Activated naive CD4-positive, alpha-beta T cell treated with anti-CD3 and anti-CD28 coated beads, Interleukin-2, amount 50 U/mL, for 72 hours (primary cell): ENCODE measurements around the gene ITGA6. TPM values are rescaled to one million over a fixed set of nuclear protein-coding genes. Genes with fewer than 3 reads are reported as not detected.
A peak's percentile ranks its signal among the peaks of the same experiment; 100 is the strongest.
"Not testable (repeated sequence)": the region's sequence is repeated elsewhere in the genome, so short reads cannot be mapped to it uniquely, and the experiment has no call there.

Source experiments
- ATAC-seq, 2 donors: fragments of 150-1000 bp; cut with Tn5 transposase; 2 replicates each; pipeline ENCODE4 v1.10.0; 2021; ENCODE audit warnings: mild to moderate bottlenecking in 2 of 2, moderate library complexity in 2 of 2
- DNase-seq, 2 donors: peaks; one replicate each; pipeline ENCODE4 v3.0.0; 2021 to 2022; ENCODE audit warnings: low spot score in 2 of 2
- H3K27ac Mint-ChIP-seq, 2 donors: one replicate each; pipeline ENCODE4 v1.8.0; 2022; ENCODE audit warnings: mild to moderate bottlenecking in 2 of 2, mixed read lengths in 2 of 2
- H3K36me3 Mint-ChIP-seq, 2 donors: one replicate each; pipeline ENCODE4 v1.8.0; 2022; ENCODE audit warnings: mixed read lengths in 2 of 2
- H3K9me3 Mint-ChIP-seq, 2 donors: one replicate each; pipeline ENCODE4 v1.8.0; 2022; ENCODE audit warnings: mixed read lengths in 2 of 2
- total RNA-seq, 2 donors: library from RNA; stranded (reverse); gene quantifications; one replicate each; pipeline ENCODE4 v1.2.3, GENCODE V29; 2022

The ITGA6 gene
- total RNA-seq, 2 donors from 2014 or later = 3.4 to 5.0 TPM

DNA sequence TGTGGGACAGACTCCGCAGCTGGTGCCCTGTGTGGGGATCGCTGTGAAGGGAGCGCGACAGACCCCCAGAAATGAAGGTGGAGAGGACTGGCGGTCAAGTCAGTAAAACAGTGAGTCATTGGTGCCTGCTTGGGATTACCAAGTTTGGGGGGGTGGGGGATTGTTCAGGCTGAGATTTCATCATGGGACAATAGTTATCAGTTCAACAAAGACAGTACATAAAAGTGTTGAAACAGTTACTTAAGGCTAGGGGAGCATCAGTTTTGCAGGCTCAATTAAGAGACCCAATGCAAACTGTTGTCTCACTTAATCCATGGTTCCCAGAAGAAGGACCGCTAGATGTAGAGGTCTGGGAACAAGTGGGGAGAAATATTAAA lies 86.1 kb downstream of the ITGA6 start:
- H3K9me3 Mint-ChIP-seq = peaks cover 17 to 47% of the 10 kb centered on the region in 2 donors
- peak overlapping the region in 1 of 2 donors; percentile 31 for H3K27ac Mint-ChIP-seq
- H3K36me3 Mint-ChIP-seq = peaks cover 31 to 53% of the 10 kb centered on the region in 2 donors
- DNase-seq (no peak), ATAC-seq (no peak)

DNA sequence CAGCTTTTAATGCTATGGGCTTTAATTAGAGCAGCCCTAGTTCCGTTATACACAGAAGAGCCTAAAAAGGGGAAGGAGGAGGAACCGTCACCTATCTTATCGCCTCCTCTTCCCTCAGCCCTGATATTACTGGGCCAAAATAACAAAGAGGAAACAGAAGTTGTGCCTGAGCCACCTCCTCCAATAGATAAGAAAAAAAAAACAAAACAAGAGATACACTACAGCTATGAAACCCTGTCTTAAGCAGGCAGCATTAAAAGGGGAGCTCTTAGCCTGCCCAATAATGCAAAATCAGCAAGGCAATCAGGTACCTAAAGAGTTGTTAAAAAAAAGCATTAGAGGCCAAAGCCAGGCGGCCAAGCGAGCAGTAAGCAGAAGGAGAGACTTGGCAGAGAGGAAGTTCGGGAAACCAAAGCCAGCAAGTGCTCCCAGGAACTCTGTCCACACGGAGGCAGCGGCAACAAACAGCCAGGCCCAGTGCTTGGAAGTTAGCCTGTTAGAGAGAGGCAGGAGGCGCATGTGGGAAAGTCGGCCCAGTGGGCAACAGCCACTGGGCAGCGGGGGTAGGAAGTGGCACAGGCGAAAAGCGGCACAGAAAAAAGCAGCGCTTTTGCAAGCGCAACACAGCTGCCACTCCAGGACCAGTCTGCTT lies 86.7 kb downstream of the ITGA6 start:
- peaks cover 33 to 53% of the 10 kb centered on the region in 2 donors for H3K36me3 Mint-ChIP-seq
- DNase-seq (no peak), ATAC-seq (no peak)
- H3K27ac Mint-ChIP-seq = peak overlapping the region in 1 of 2 donors; percentile 31
- peaks cover 17 to 48% of the 10 kb centered on the region in 2 donors for H3K9me3 Mint-ChIP-seq

DNA sequence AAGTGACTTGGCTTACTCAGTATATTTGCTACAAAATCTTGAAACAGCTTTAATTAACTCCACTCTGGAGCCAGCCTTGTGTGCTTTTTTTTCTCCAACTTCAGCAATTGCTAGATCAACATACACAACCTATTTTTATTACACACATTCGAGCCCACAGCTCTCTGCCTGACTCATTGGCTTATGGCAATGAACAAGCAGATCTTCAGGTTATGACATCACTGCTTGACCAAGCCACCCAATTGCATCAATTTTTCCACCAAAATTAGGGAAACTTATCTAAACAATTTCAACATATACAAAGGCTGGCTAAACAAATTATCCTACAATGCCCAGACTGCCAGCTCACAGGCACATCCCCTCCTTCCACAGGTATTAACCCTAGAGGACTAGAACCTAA lies 88.9 kb downstream of the ITGA6 start:
- ATAC-seq (no peak), DNase-seq (no peak)
- peaks cover 55 to 63% of the 10 kb centered on the region in 2 donors for H3K36me3 Mint-ChIP-seq
- H3K27ac Mint-ChIP-seq = no peak overlapping the region
- peaks cover 26 to 63% of the 10 kb centered on the region in 2 donors for H3K9me3 Mint-ChIP-seq

DNA sequence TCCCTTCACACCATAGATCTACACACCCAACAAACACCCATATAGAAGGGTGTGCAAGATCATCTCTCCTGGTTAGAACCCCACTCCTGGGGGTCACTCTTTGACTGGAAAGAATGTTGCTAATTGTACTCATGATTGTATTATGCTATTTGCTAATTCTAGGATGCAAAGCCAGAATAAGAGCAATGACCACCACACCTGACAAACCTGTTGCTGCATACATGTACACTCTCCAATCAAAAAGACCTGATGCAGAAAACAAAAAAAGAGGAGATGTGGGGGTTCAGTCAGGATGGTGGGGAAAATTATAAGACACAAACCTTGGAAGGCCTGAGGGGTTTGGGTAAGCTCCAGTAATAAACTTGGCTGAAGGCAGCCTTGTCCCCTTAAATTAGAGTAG lies 91.6 kb downstream of the ITGA6 start:
- Mint-ChIP-seq H3K36me3 (peaks cover 33 to 44% of the 10 kb centered on the region in 2 donors), H3K27ac (no peak overlapping the region), H3K9me3 (peaks cover 12 to 46% of the 10 kb centered on the region in 2 donors)
- ATAC-seq (no peak), DNase-seq (no peak)

DNA sequence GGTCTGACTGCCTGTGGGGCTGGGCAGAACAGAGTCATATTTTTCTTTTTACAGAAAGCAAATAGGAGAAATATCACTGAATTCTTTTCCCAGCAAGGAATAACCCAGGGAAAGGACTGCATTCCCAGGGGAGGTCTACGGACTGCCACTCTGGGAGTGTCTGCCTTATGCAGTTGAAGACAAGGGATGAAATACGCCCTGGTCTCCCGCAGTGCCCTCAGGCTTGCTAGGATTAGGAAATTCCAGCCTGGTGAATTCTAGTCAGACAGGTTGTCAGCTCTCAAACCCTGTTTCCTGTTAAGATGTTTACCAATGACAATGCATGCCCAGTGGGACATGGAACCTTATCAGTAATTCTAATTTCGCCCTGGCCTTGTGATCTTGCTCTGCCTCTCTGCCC lies 98.2 kb downstream of the ITGA6 start:
- peaks cover 32 to 46% of the 10 kb centered on the region in 2 donors for H3K36me3 Mint-ChIP-seq
- ATAC-seq (no peak), DNase-seq (no peak)
- H3K27ac Mint-ChIP-seq = no peak overlapping the region
- H3K9me3 Mint-ChIP-seq = peaks cover 27 to 44% of the 10 kb centered on the region in 2 donors

DNA sequence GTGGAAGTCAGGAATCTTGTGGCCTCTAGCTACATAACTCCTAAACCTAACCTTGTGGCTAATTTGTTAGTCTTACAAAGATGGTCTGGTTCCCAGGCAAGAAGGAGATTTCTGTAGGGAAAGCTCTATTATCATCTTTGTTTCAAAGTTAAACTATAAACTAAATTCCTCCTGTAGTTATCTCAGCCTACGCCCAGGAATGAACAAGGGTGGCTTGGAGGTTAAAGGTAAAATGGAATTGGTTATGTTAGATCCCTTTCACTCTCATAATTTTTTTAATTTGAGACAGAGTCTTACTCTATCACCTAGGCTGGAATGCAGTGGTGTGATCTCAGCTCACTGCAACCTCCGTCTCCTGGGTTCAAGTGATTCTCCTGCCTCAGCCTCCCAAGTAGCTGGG lies 103.9 kb downstream of the ITGA6 start:
- ATAC-seq (no peak), DNase-seq (no peak)
- Mint-ChIP-seq H3K36me3 (peaks cover 48 to 64% of the 10 kb centered on the region in 2 donors), H3K27ac (no peak overlapping the region), H3K9me3 (peaks cover 27 to 53% of the 10 kb centered on the region in 2 donors)

DNA sequence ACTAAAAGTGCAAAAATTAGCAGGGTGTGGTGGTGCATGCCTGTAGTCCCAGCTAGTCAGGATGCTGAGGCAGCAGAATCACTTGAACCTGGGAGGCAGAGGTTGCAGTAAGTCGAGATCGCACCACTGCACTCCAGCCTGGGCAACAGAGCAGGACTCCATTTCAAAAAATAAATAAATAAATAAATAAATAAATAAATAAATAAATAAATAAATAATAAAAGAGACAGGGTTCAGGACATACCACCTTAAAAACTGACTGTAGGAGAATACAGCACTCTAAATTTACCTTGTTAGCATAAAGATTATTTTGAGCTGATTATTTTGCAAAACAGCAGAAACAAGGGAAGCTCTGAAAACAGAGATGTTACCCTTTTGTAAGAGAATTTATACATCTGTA lies 105.1 kb downstream of the ITGA6 start:
- not testable (repeated sequence) for ATAC-seq, H3K27ac Mint-ChIP-seq, DNase-seq
- Mint-ChIP-seq H3K36me3 (peaks cover 49 to 73% of the 10 kb centered on the region in 2 donors), H3K9me3 (peaks cover 28 to 53% of the 10 kb centered on the region in 2 donors)

DNA sequence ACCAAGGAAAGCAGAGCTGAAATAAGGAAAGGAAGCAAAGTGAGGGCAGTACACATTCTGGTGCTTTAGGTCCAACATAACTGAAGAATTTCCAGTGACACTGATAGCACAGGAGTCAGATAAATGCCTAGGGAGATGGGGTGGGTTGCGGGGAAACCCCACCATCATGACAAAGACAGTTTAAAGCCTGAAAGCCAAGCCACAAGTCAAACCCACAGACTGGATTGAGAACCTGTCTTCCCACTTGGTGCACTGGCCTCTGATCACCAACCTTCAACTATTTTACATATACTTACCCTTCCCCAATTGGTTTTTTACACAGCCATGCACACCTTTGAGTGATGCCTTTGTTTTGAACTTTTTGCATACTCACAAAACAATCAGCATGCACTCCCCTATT lies 106.3 kb downstream of the ITGA6 start:
- DNase-seq = no peak

DNA sequence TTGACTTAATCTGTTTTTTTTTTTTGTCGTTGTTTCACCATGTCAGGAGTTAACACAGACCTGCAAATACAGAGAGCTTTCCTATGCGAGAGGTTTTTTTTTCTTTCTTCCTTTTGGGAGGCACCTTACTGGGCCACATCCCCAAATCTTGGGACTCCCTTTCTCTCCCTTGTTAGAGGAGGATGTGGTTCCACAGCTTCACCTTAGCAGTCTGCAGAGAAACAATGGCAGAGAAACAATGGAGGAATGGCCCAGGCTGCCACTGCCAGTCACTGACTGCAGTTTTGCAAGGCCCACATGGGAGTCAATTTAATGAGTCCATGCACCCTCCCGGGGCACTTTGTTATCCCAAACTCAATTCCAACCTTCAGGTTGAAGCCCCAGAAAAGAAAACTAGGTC lies 107.7 kb downstream of the ITGA6 start:
- Mint-ChIP-seq H3K9me3 (peaks cover 23 to 49% of the 10 kb centered on the region in 2 donors), H3K36me3 (peaks cover 46 to 73% of the 10 kb centered on the region in 2 donors), H3K27ac (no peak overlapping the region)
- no peak for DNase-seq
- ATAC-seq = no peak

More for the DNA sequence above, 106.3 kb downstream of the ITGA6 start:
- H3K9me3 Mint-ChIP-seq = peaks cover 28 to 53% of the 10 kb centered on the region in 2 donors
- H3K27ac Mint-ChIP-seq = no peak overlapping the region
- peaks cover 49 to 74% of the 10 kb centered on the region in 2 donors for H3K36me3 Mint-ChIP-seq
- ATAC-seq = peak in 1 of 2 donors; percentile 54

DNA sequence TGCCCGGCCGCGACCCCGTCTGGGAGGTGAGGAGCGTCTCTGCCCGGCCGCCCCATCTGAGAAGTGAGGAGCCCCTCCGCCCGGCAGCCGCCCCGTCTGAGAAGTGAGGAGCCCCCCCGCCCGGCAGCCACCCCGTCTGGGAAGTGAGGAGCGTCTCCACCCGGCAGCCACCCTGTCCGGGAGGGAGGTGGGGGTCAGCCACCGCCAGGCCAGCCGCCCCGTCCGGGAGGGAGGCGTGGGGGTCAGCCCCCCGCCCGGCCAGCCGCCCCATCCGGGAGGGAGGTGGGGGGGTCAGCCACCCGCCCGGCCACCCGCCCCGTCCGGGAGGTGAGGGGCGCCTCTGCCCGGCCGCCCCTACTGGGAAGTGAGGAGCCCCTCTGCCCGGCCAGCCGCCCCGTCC lies 110.5 kb downstream of the ITGA6 start:
- peaks cover 42 to 75% of the 10 kb centered on the region in 2 donors for H3K36me3 Mint-ChIP-seq
- peaks cover 20 to 37% of the 10 kb centered on the region in 2 donors for H3K9me3 Mint-ChIP-seq
- H3K27ac Mint-ChIP-seq, ATAC-seq, DNase-seq: not testable (repeated sequence)

DNA sequence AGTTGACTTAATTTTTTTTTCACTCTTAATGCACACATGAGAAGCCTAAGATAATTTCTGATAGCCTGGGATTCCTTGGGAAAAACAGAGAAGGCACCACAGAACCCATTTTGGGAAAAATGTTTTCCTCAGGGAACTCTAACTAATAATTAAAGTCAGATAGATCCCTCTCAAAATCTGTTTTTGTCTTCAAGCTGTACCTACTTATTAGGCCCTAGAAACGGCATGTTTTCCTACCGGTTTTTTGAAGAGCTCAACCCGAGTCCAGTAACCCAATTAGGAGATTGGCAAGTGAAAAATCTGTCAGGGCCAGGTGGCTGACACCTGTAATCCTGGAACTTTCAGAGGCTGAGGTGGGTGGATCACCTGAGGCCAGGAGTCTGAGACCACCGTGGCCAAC lies 112.4 kb downstream of the ITGA6 start:
- Mint-ChIP-seq H3K9me3 (peaks cover 17 to 37% of the 10 kb centered on the region in 2 donors), H3K36me3 (peaks cover 42 to 72% of the 10 kb centered on the region in 2 donors), H3K27ac (no peak overlapping the region)
- ATAC-seq (no peak), DNase-seq (no peak)

DNA sequence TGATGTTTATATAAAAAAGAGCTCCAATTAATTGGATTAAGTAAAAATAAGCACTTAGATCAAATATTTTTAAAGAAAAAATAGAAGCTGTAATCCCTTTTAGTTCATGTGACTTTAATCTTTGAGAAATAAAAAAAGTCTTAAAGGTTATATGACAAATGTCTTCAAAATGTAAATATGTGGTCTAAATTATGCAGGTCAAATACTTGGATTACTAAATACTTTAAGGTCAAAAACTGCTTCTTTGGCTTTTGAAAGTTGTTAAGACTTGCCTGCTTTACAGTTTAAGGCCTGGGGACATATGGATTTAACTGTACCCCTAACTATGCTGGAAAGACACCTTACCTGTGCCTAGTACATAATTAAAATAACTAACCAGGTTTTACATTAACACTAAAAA lies 113.0 kb downstream of the ITGA6 start:
- Mint-ChIP-seq H3K9me3 (peaks cover 13 to 32% of the 10 kb centered on the region in 2 donors), H3K27ac (no peak overlapping the region), H3K36me3 (peaks cover 35 to 70% of the 10 kb centered on the region in 2 donors)
- ATAC-seq = no peak
- no peak for DNase-seq

DNA sequence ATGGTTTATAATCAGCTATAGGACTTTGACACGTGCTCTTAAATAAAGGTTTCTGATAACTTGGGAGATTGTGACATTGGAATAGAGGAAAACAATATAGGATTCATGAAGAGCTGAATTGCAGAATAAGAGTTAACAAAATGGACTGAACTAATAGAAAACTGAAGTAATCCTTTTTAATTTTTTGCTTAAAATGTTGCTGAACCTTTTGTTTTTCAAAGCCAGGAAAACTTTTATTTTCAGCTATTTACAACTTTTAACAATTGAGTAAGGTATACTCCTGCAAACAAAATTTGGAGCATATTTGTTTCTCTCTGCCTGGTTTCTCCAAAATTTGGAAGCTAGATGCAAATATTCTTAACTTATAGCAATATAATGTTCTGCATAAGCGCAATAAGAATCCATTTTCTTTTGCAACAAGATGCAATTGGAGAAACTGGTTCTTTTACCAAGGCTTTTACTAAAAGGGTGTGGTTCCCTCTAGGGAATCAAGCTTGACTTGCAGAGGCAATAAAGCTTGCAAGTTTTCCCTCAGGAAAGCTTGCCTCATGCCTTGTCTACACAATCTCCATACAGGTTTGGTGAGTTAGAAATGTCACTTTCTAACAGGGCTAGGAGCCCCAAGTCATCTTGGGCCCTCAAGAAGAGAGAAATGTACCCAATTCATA lies 118.2 kb downstream of the ITGA6 start:
- H3K27ac Mint-ChIP-seq = no peak overlapping the region
- H3K9me3 Mint-ChIP-seq = peaks cover 13 to 26% of the 10 kb centered on the region in 2 donors
- no peak for ATAC-seq
- DNase-seq = no peak
- peaks cover 28 to 80% of the 10 kb centered on the region in 2 donors for H3K36me3 Mint-ChIP-seq

DNA sequence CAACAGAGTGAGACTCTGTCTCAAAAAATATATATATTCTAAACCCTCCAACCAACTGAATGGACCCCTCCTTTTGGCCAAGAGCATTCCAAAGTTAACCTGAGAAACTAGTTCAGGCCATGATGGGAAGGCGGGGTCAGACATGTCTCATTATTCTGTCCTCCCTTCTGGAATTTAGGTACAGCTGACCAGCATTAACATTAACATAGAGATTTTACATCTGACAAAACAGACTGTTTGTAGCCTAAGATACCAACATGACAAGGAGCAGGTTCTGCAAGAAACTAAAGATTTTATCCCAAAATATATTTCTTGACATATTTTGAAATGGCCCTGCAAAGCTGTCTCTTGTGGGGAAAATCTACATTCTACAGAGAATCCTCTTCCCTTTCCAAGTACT lies 121.7 kb downstream of the ITGA6 start:
- DNase-seq = no peak
- Mint-ChIP-seq H3K36me3 (peaks cover 11 to 72% of the 10 kb centered on the region in 2 donors), H3K27ac (no peak overlapping the region), H3K9me3 (peaks cover 3 to 12% of the 10 kb centered on the region in 2 donors)
- ATAC-seq = no peak

DNA sequence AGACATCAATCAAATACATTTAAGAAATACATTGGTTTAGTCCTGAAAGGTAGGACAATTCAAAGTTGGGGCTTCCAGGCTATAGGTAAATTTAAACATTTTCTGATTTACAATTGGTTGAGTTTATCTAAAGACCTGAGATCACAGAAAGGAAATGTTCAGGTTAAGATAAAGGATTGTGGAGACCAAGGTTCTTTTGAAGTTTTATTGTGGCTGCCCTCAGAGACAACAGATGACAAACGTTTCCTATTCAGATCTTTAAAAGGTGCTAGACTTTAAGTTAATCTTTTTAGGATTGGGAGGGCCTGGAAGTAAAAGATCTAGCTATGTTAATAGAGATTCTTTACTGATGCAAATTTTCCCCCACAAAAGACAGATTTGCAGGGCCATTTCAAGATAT lies 122.4 kb downstream of the ITGA6 start:
- peaks cover 7 to 74% of the 10 kb centered on the region in 2 donors for H3K36me3 Mint-ChIP-seq
- not testable (repeated sequence) for H3K9me3 Mint-ChIP-seq, H3K27ac Mint-ChIP-seq

DNA sequence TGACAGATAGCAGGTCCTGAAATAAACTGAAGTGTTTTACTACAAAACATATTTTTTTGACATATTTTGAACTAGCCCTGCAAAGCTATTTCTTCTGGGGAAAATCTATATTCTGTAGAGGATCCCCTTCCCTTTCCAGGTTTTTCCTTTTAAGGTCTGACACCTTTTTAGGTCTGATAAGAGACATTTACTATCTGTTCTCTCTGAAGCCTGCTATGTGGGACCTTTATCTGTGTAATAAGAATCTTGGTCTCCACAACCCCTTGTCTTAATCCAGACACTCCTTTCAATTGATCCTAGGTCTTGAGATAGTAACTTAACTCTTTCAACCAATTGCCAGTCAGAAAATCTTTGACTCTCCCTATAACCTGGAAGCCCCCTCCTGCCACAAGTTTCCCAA lies 123.0 kb downstream of the ITGA6 start:
- ATAC-seq (no peak), DNase-seq (no peak)
- Mint-ChIP-seq H3K27ac (no peak overlapping the region), H3K36me3 (peaks cover 10 to 76% of the 10 kb centered on the region in 2 donors), H3K9me3 (peaks cover 3 to 8% of the 10 kb centered on the region in 2 donors)

More for the DNA sequence above, 122.4 kb downstream of the ITGA6 start:
- not testable (repeated sequence) for ATAC-seq, DNase-seq

DNA sequence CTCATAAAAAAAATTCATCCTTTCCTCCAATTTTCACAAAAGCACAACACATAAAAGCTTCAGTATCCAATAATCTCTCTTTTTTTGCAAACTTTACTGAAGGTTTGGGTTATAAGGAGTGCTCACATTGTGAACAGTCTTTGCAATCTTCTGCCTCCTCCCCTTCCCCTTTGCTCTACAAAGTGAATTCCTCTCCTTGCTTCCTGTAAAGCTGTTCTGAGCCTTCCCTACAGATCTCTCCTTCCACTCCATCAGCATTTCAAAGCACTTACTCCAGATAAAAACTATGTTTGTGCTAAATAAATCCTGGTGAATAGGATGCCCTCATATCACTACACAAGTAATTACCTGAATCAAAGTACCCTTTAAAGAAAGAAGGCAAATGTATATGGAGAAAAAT lies 123.9 kb downstream of the ITGA6 start:
- Mint-ChIP-seq H3K27ac (no peak overlapping the region), H3K36me3 (peaks cover 12 to 68% of the 10 kb centered on the region in 2 donors), H3K9me3 (peaks cover 3 to 8% of the 10 kb centered on the region in 2 donors)
- no peak for DNase-seq
- ATAC-seq = no peak
